HEK293 (cell line): ENCODE results near the gene HERC3.

Source experiments
- CTCF ChIA-PET: fragments of 350-600 bp; formaldehyde crosslinking; extraction: SDS; loops from one replicate; lab custom pipeline; 2021; ENCODE audit warnings: antibody characterized with exemption; lab: Yijun Ruan, JAX
- POLR2A ChIA-PET: fragments of 300-600 bp; formaldehyde crosslinking; extraction: SDS; loops from one replicate; lab custom pipeline; 2020; ENCODE audit warnings: antibody characterized with exemption, inconsistent platforms; lab: Yijun Ruan, JAX
- H3K27ac ChIP-seq: fragments of 200-500 bp; sonication (Bioruptor generic); 2 replicates; pipeline ENCODE4 v1.5.1; 2014; ENCODE audit warnings: low read depth, low read length, control low read depth, inconsistent platforms; ENCODE audit errors: extremely low read depth
- H3K36me3 ChIP-seq, 2 experiments: fragments of 200-500 bp in 1 of 2; sonication (Bioruptor generic) in 1 of 2; 1 replicate in 1 of 2; 2 replicates in 1 of 2; pipeline ENCODE4 v1.5.1; 2014 to 2017; ENCODE audit warnings: inconsistent platforms in 2 of 2, low read length in 2 of 2; ENCODE audit not compliant: control insufficient read depth in 2 of 2, insufficient read depth in 1 of 2
- H3K4me1 ChIP-seq: fragments of 200-500 bp; sonication (Bioruptor generic); 2 replicates; pipeline ENCODE4 v1.5.1; 2014; ENCODE audit warnings: mild to moderate bottlenecking, low read length, inconsistent platforms; ENCODE audit not compliant: control insufficient read depth, insufficient read depth
- H3K4me3 ChIP-seq: 2 replicates; pipeline ENCODE4 v1.5.1; 2011; ENCODE audit warnings: low read depth, mild to moderate bottlenecking, control low read depth, low read length, moderate library complexity
- H3K9me3 ChIP-seq: fragments of 200-500 bp; sonication (Bioruptor generic); 2 replicates; pipeline ENCODE4 v1.5.1; 2014; ENCODE audit warnings: low read depth, low read length, inconsistent platforms; ENCODE audit not compliant: control insufficient read depth, insufficient read depth
- BCL6B ChIP-seq: fragments of 450-650 bp; formaldehyde crosslinking; IDR thresholded peaks from 2 replicates; pipeline ENCODE4 v1.5.1; 2017; ENCODE audit warnings: missing biosample characterization, missing genetic modification characterization
- KLF1 ChIP-seq: fragments of 450-650 bp; formaldehyde crosslinking; IDR thresholded peaks from 2 replicates; pipeline ENCODE4 v1.5.1; 2016; ENCODE audit warnings: missing biosample characterization, missing genetic modification characterization
- KLF9 ChIP-seq: fragments of 450-650 bp; formaldehyde crosslinking; IDR thresholded peaks from 2 replicates; pipeline ENCODE4 v1.5.1; 2016; ENCODE audit warnings: missing biosample characterization, missing genetic modification characterization, low read depth
- PRDM10 ChIP-seq: fragments of 450-650 bp; formaldehyde crosslinking; IDR thresholded peaks from 2 replicates; pipeline ENCODE4 v1.5.1; 2016; ENCODE audit warnings: missing biosample characterization, missing genetic modification characterization
- RBAK ChIP-seq: fragments of 450-650 bp; formaldehyde crosslinking; IDR thresholded peaks from 2 replicates; pipeline ENCODE4 v1.5.1; 2016; ENCODE audit warnings: missing biosample characterization, missing genetic modification characterization
- SCRT1 ChIP-seq: fragments of 450-650 bp; formaldehyde crosslinking; IDR thresholded peaks from 2 replicates; pipeline ENCODE4 v1.5.1; 2016; ENCODE audit warnings: missing biosample characterization, missing genetic modification characterization, borderline replicate concordance
- SCRT2 ChIP-seq: fragments of 450-650 bp; formaldehyde crosslinking; IDR thresholded peaks from 2 replicates; pipeline ENCODE4 v1.5.1; 2016; ENCODE audit warnings: missing biosample characterization, missing genetic modification characterization
- SETDB1 ChIP-seq: IDR thresholded peaks from one replicate; pipeline ENCODE4 v1.6.1; 2017; ENCODE audit warnings: mild to moderate bottlenecking, low read length, moderate library complexity, mixed read lengths; ENCODE audit not compliant: insufficient read length
- ZNF132 ChIP-seq: fragments of 450-650 bp; formaldehyde crosslinking; IDR thresholded peaks from 2 replicates; pipeline ENCODE4 v1.5.1; 2017; ENCODE audit warnings: missing biosample characterization, missing genetic modification characterization, borderline replicate concordance
- ZNF146 ChIP-seq: fragments of 450-650 bp; formaldehyde crosslinking; IDR thresholded peaks from 2 replicates; pipeline ENCODE4 v1.5.1; 2016; ENCODE audit warnings: missing biosample characterization, missing genetic modification characterization
- ZNF184 ChIP-seq: fragments of 450-650 bp; IDR thresholded peaks from 2 replicates; pipeline ENCODE4 v1.5.1; 2018; ENCODE audit warnings: missing biosample characterization, mild to moderate bottlenecking, missing genetic modification characterization
- ZNF2 ChIP-seq: fragments of 450-650 bp; formaldehyde crosslinking; IDR thresholded peaks from 2 replicates; pipeline ENCODE4 v1.5.1; 2016; ENCODE audit warnings: missing biosample characterization, missing genetic modification characterization
- ZNF239 ChIP-seq: fragments of 450-650 bp; formaldehyde crosslinking; IDR thresholded peaks from 2 replicates; pipeline ENCODE4 v1.5.1; 2016; ENCODE audit warnings: missing biosample characterization, missing genetic modification characterization
- ZNF266 ChIP-seq: fragments of 450-650 bp; formaldehyde crosslinking; IDR thresholded peaks from 2 replicates; pipeline ENCODE4 v1.5.1; 2016; ENCODE audit warnings: missing biosample characterization, missing genetic modification characterization, low read depth
- ZNF341 ChIP-seq: fragments of 450-650 bp; formaldehyde crosslinking; IDR thresholded peaks from 2 replicates; pipeline ENCODE4; 2016; ENCODE audit warnings: low read depth, missing biosample characterization, missing genetic modification characterization
- ZNF654 ChIP-seq: fragments of 450-650 bp; formaldehyde crosslinking; IDR thresholded peaks from 2 replicates; pipeline ENCODE4 v1.5.1; 2016; ENCODE audit warnings: low read depth, missing biosample characterization, missing genetic modification characterization
- ZNF76 ChIP-seq: fragments of 450-650 bp; formaldehyde crosslinking; IDR thresholded peaks from 2 replicates; pipeline ENCODE4; 2016; ENCODE audit warnings: low read depth, missing biosample characterization, missing genetic modification characterization, borderline replicate concordance
- ZNF768 ChIP-seq: fragments of 450-650 bp; formaldehyde crosslinking; IDR thresholded peaks from 2 replicates; pipeline ENCODE4 v1.5.1; 2018; ENCODE audit warnings: missing biosample characterization, mild to moderate bottlenecking, missing genetic modification characterization
- ZSCAN18 ChIP-seq: fragments of 450-650 bp; formaldehyde crosslinking; IDR thresholded peaks from 2 replicates; pipeline ENCODE4 v1.5.1; 2016; ENCODE audit warnings: missing biosample characterization, missing genetic modification characterization
- TF ChIP-seq, protein P1 (sequence below): fragments of 450-650 bp; formaldehyde crosslinking; IDR thresholded peaks from 2 replicates; pipeline ENCODE4 v1.5.1; 2017; ENCODE audit warnings: missing biosample characterization, missing genetic modification characterization
- TF ChIP-seq, protein P2 (sequence below): fragments of 450-650 bp; formaldehyde crosslinking; IDR thresholded peaks from 2 replicates; pipeline ENCODE4 v1.5.1; 2016; ENCODE audit warnings: missing biosample characterization, missing genetic modification characterization

The HERC3 gene

DNA sequence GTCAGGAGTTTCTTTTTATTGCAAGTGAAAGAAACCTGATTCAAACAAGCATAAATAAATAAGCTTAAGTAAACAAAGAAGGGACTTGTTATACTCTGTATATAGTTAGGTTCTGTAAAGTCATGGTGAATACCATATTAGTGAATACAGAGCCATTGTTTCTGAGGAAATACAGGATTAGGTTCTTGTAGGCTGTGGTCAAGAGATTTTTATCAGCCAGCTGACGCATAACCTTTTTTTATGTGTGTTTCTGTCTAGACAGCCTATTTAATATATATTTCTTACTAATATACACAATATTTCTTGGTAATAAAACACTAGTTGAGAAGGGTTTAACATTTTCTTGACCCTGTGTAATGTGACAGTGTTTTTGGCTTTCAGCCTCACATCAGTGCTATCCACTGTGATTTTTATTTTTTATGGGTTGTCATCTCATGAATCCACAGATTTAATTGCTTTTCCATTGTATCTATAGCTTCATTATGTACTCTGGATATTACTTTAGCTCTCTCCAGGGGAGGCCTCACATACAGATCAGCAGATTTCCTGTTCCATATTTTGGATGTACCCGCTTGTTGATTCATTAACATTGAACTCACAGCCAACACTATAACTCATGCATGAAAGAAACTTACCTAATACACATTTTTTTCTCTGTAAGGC, 8.0 kb downstream of the HERC3 start:
- Histone ChIP-seq H3K9me3 (no peaks in the 10 kb centered on the region), H3K27ac (no peak overlapping the region), H3K4me1 (peaks cover 13% of the 10 kb centered on the region), H3K4me3 (no peak overlapping the region), H3K36me3 (no peaks in the 10 kb centered on the region)
- ChIA-PET POLR2A (no interaction called here), CTCF (no interaction called here)
- TF ChIP-seq SETDB1 (no peak), SCRT2 (tag by site-specific recombination) (peak; percentile 30; the same call in 1 of the 2 replicates), ZNF654 (tag by site-specific recombination) (no peak), ZNF184 (tag by site-specific recombination) (no peak), ZNF341 (tag by site-specific recombination) (no peak)

DNA sequence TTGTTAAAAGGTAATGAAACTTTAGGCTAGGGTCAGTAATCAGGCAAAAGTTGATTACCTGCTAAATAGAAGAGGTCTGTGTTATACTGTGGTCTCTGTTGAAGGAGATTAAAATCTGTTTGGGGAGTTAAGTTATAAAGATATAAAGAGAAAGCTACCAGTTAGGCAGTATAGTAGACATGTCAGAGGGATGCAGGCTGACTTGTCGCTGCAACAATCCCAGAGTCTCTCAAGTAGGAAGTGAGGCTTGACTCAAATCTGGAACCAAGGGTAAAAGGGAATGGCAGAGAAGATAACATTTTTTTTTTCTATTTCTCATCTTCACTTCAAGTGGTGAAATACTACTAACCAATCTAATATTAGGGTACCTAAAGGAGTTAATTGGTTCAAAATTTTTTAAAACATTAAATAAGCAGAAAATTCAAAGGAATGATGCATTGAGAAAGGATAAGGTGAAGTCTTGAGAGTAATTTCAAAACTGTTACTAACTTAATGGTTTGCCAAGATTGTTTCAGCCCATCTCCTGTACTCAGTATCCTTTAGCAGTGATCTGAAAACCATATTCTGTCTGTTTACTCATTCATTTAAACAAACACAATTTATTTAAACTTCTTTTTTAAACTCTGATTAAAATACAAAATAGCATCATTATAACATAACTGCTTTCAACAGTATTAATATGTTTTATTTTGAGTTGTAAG, 12.8 kb downstream of the HERC3 start:
- ChIA-PET POLR2A (no interaction called here), CTCF (no interaction called here)
- no peak overlapping the region for H3K4me3 ChIP-seq
- H3K4me1 ChIP-seq: peaks cover 6% of the 10 kb centered on the region
- H3K9me3 ChIP-seq: no peaks in the 10 kb centered on the region
- no peak overlapping the region for H3K27ac ChIP-seq
- peaks cover 0 to 16% of the 10 kb centered on the region in 2 experiments; a peak in 1 of 3 replicates for H3K36me3 ChIP-seq
- TF ChIP-seq ZNF239 (tag by site-specific recombination) (no peak), KLF9 (tag by site-specific recombination) (no peak), ZNF146 (tag by site-specific recombination) (no peak), KLF1 (no peak), SCRT1 (tag by site-specific recombination) (no peak)

- no peaks in the 10 kb centered on the region for H3K9me3 ChIP-seq
- no peak overlapping the region for H3K4me3 ChIP-seq
- POLR2A ChIA-PET: no interaction called here
- no peak for TF ChIP-seq BCL6B
- no peak for TF ChIP-seq PRDM10
- TF ChIP-seq, protein P1, sequence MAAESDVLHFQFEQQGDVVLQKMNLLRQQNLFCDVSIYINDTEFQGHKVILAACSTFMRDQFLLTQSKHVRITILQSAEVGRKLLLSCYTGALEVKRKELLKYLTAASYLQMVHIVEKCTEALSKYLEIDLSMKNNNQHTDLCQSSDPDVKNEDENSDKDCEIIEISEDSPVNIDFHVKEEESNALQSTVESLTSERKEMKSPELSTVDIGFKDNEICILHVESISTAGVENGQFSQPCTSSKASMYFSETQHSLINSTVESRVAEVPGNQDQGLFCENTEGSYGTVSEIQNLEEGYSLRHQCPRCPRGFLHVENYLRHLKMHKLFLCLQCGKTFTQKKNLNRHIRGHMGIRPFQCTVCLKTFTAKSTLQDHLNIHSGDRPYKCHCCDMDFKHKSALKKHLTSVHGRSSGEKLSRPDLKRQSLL: no peak
- no peak for TF ChIP-seq RBAK (tag by site-specific recombination)
- TF ChIP-seq, protein P2, sequence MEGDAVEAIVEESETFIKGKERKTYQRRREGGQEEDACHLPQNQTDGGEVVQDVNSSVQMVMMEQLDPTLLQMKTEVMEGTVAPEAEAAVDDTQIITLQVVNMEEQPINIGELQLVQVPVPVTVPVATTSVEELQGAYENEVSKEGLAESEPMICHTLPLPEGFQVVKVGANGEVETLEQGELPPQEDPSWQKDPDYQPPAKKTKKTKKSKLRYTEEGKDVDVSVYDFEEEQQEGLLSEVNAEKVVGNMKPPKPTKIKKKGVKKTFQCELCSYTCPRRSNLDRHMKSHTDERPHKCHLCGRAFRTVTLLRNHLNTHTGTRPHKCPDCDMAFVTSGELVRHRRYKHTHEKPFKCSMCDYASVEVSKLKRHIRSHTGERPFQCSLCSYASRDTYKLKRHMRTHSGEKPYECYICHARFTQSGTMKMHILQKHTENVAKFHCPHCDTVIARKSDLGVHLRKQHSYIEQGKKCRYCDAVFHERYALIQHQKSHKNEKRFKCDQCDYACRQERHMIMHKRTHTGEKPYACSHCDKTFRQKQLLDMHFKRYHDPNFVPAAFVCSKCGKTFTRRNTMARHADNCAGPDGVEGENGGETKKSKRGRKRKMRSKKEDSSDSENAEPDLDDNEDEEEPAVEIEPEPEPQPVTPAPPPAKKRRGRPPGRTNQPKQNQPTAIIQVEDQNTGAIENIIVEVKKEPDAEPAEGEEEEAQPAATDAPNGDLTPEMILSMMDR (tag by site-specific recombination): no peak
- no peak for TF ChIP-seq ZNF132 (tag by site-specific recombination)
- no peak for TF ChIP-seq ZNF2 (tag by site-specific recombination)
- TF ChIP-seq ZNF76 (tag by site-specific recombination): no peak
- TF ChIP-seq ZNF768 (tag by site-specific recombination): no peak
- TF ChIP-seq ZNF266: no peak
- no peak for TF ChIP-seq ZSCAN18
Observed at GRCh38 chr4:88605736-88606135, 13.5 kb downstream of the HERC3 start.

More at GRCh38 chr4:88605736-88606135, 13.5 kb downstream of the HERC3 start:
- CTCF ChIA-PET: no interaction called here
- peaks cover 0 to 16% of the 10 kb centered on the region in 2 experiments; a peak in 1 of 3 replicates for H3K36me3 ChIP-seq
- H3K4me1 ChIP-seq: peaks cover under 1% of the 10 kb centered on the region; the same call in 1 of the 2 replicates
- H3K27ac ChIP-seq: no peak overlapping the region
